HG03039 (cell line): Measurements from ENCODE around the gene TPX2.

ENCODE experiments used
- ATAC-seq: cut with Tn5 transposase; IDR thresholded peaks from one replicate; pipeline ENCODE4 v1.9.1; 2021; ENCODE audit warnings: mild to moderate bottlenecking, moderate library complexity; ENCODE audit not compliant: unreplicated experiment

TPX2 gene

GRCh38 chr20:31706607-31707257, 32.4 kb upstream of the TPX2 start:
- ATAC-seq = no peak

GRCh38 chr20:31707258-31707615, 31.9 kb upstream of the TPX2 start:
- ATAC-seq = no peak

- ATAC-seq = no peak
Observed at GRCh38 chr20:31707994-31708735, 30.9 kb upstream of the TPX2 start.

- ATAC-seq = no peak
Observed at GRCh38 chr20:31708736-31709534, 30.2 kb upstream of the TPX2 start.

GRCh38 chr20:31709939-31710338, 29.2 kb upstream of the TPX2 start:
- ATAC-seq = no peak

GRCh38 chr20:31710423-31711108, 28.5 kb upstream of the TPX2 start:
- ATAC-seq = no peak

GRCh38 chr20:31711179-31712111, 27.6 kb upstream of the TPX2 start:
- ATAC-seq = no peak

- ATAC-seq = no peak
Observed at GRCh38 chr20:31712112-31712553, 27.0 kb upstream of the TPX2 start.

GRCh38 chr20:31712564-31713311, 26.4 kb upstream of the TPX2 start:
- ATAC-seq = no peak

- no peak for ATAC-seq
Observed at GRCh38 chr20:31713312-31714273, 25.5 kb upstream of the TPX2 start.

- no peak for ATAC-seq
Observed at GRCh38 chr20:31715766-31716165, 23.3 kb upstream of the TPX2 start.

- no peak for ATAC-seq
Observed at GRCh38 chr20:31716351-31716750, 22.7 kb upstream of the TPX2 start.

GRCh38 chr20:31716818-31717477, 22.1 kb upstream of the TPX2 start:
- ATAC-seq = peak; percentile 15

GRCh38 chr20:31717478-31718201, 21.4 kb upstream of the TPX2 start:
- peak; percentile 40 for ATAC-seq

- ATAC-seq = no peak
Observed at GRCh38 chr20:31718952-31719643, 20.0 kb upstream of the TPX2 start.

GRCh38 chr20:31719644-31720485, 19.2 kb upstream of the TPX2 start:
- ATAC-seq = no peak
